ENCODE results near the gene CALY. TPM values are rescaled to one million over a fixed set of nuclear protein-coding genes. Genes with fewer than 3 reads are reported as not detected.

CALY gene
- total RNA-seq, 1 experiment from 2014 or later: 0.47 TPM

DNA sequence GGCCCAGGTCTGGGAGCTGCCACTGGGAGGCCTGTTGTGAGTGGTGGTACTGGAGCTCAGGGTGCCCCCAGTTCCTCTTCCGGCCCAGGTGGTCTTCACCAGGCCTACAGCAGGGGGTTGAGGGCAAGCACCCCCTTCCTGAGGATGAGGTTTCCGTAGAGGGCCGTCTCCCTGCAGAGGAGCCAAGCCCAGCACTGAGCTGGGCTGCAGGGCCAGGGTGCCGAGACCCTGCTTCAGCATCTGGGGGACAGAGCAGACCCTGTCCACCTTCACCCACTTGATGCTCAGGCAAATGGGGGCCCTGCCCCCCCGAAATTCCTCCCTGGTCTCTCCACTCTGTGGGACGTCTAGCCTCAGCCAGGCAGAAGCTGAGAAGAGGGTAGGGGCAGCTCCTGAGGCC, 18.6 kb upstream of the CALY start:
- ChIA-PET RAD21 (ENCODE audit: low non-redundant PET in 1 of 2, low total read pairs in 2 of 2, uncharacterized antibody in 2 of 2, unreplicated experiment in 2 of 2) (no interaction called here), POLR2A (no interaction called here), CTCF (no interaction called here)
- no peaks in the 10 kb centered on the region for H3K27me3 ChIP-seq (ENCODE audit: insufficient read depth, low read length)
- no peak overlapping the region for H3K4me3 ChIP-seq (replicated peaks in 1 of 2; ENCODE audit: low read depth in 1 of 2, low read length in 2 of 2)
- ATAC-seq (no peak), DNase-seq (ENCODE audit: low read depth, low spot score) (no peak)
- H2AFZ ChIP-seq (ENCODE audit: low read depth, low read length, poor library complexity, severe bottlenecking): no peak overlapping the region
- no peak overlapping the region for H3K4me2 ChIP-seq (ENCODE audit: low read length)
- intact Hi-C loops (cut with micrococcal nuclease): no loop called here
- no peaks in the 10 kb centered on the region for H3K36me3 ChIP-seq (ENCODE audit: control insufficient read depth in 1 of 2, insufficient read depth in 2 of 2, low read length in 2 of 2)
- TF ChIP-seq, protein P1, sequence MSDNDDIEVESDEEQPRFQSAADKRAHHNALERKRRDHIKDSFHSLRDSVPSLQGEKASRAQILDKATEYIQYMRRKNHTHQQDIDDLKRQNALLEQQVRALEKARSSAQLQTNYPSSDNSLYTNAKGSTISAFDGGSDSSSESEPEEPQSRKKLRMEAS (IDR thresholded peaks at IDR 0.05): no peak
- TF ChIP-seq EGR1 (IDR thresholded peaks at IDR 0.05; ENCODE audit: low read depth): no peak
- H3K9me2 ChIP-seq (ENCODE audit: insufficient read depth): no peaks in the 10 kb centered on the region
- no TSS peak for BruUV-seq (replicated peaks)
- H4K20me1 ChIP-seq (ENCODE audit: insufficient read depth): no peaks in the 10 kb centered on the region
- peaks cover 6% of the 10 kb centered on the region; the same call in 1 of the 2 replicates for H3K79me2 ChIP-seq (ENCODE audit: insufficient read depth, low read length)
- H3K4me1 ChIP-seq (ENCODE audit: control insufficient read depth in 1 of 2, insufficient read depth in 2 of 2, low read length in 2 of 2): peaks cover 3 to 5% of the 10 kb centered on the region in 2 experiments; a peak in 2 of 4 replicates
- H3K9ac ChIP-seq (ENCODE audit: low read length): no peak overlapping the region
- H3K9me3 ChIP-seq (ENCODE audit: control insufficient read depth in 1 of 2, insufficient read depth in 1 of 2, low read depth in 1 of 2, low read length in 2 of 2): no peaks in the 10 kb centered on the region
- no peak overlapping the region for H3K27ac ChIP-seq (ENCODE audit: low read depth, low read length)

DNA sequence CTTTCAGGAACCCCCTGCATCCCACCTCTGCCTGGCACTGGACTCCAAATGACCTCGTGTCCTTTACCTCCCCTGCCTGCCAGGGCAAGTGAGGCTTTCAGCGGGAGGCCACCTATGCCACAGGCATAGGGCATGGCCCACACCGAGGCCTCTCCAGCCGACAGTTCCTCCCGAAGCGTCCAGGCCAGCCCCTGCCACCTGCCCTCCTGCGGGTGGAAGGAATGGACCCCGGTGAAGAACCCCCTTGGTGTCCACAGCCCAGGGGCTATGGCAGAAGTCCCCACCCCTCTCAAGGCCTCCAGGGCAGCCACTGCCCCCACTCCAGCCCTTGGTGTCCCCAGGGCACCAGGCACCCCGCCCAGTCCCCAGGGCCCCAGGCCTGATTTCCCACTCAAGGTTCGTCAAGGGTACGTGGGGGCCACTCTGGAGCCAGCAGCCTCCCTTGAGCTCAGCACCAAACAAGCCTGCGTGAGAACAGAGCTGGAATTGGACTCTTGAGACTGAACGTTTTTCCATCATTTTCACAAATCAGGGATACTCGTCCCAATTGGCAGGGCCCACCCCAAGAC, 18.1 kb upstream of the CALY start:
- ATAC-seq: no peak
- intact Hi-C loops (cut with micrococcal nuclease): no loop called here
- ChIA-PET POLR2A (no interaction called here), RAD21 (ENCODE audit: low non-redundant PET in 1 of 2, low total read pairs in 2 of 2, uncharacterized antibody in 2 of 2, unreplicated experiment in 2 of 2) (no interaction called here), CTCF (no interaction called here)
- no TSS peak for BruUV-seq (replicated peaks)
- Histone ChIP-seq H3K36me3 (ENCODE audit: control insufficient read depth in 1 of 2, insufficient read depth in 2 of 2, low read length in 2 of 2) (no peaks in the 10 kb centered on the region), H3K4me3 (replicated peaks in 1 of 2; ENCODE audit: low read depth in 1 of 2, low read length in 2 of 2) (no peak overlapping the region), H3K9me2 (ENCODE audit: insufficient read depth) (no peaks in the 10 kb centered on the region), H2AFZ (ENCODE audit: low read depth, low read length, poor library complexity, severe bottlenecking) (no peak overlapping the region), H3K4me1 (ENCODE audit: control insufficient read depth in 1 of 2, insufficient read depth in 2 of 2, low read length in 2 of 2) (peaks cover 3 to 5% of the 10 kb centered on the region in 2 experiments; a peak in 2 of 4 replicates), H3K79me2 (ENCODE audit: insufficient read depth, low read length) (peaks cover 6% of the 10 kb centered on the region; the same call in 1 of the 2 replicates), H4K20me1 (ENCODE audit: insufficient read depth) (no peaks in the 10 kb centered on the region), H3K9me3 (ENCODE audit: control insufficient read depth in 1 of 2, insufficient read depth in 1 of 2, low read depth in 1 of 2, low read length in 2 of 2) (no peaks in the 10 kb centered on the region), H3K9ac (ENCODE audit: low read length) (no peak overlapping the region), H3K27me3 (ENCODE audit: insufficient read depth, low read length) (no peaks in the 10 kb centered on the region), H3K27ac (ENCODE audit: low read depth, low read length) (no peak overlapping the region), H3K4me2 (ENCODE audit: low read length) (no peak overlapping the region)
- DNase-seq (ENCODE audit: low read depth, low spot score): no peak
- TF ChIP-seq JUND (IDR thresholded peaks at IDR 0.05) (no peak), ELF1 (IDR thresholded peaks at IDR 0.05; ENCODE audit: borderline replicate concordance, low read depth) (no peak), SP1 (IDR thresholded peaks at IDR 0.05; ENCODE audit: low read depth) (no peak), RAD21 (IDR thresholded peaks at IDR 0.05; ENCODE audit: low read depth) (no peak), FOSL1 (IDR thresholded peaks at IDR 0.05; ENCODE audit: low read depth) (no peak), YY1 (IDR thresholded peaks at IDR 0.05; ENCODE audit: extremely low read depth, insufficient replicate concordance, low read depth, low read length) (no peak), CBX3 (IDR thresholded peaks at IDR 0.05; ENCODE audit: low read depth) (no peak), SIN3A (IDR thresholded peaks at IDR 0.05; ENCODE audit: low read depth) (no peak), POLR2A (IDR thresholded peaks at IDR 0.05; ENCODE audit: borderline replicate concordance, extremely low read depth, insufficient read depth, insufficient read length) (no peak), ZNF274 (IDR thresholded peaks at IDR 0.05; ENCODE audit: low read depth, low read length) (no peak), SRF (IDR thresholded peaks at IDR 0.05; ENCODE audit: low read depth) (no peak), EZH2 (IDR thresholded peaks at IDR 0.05) (no peak)
- TF ChIP-seq, protein P2, sequence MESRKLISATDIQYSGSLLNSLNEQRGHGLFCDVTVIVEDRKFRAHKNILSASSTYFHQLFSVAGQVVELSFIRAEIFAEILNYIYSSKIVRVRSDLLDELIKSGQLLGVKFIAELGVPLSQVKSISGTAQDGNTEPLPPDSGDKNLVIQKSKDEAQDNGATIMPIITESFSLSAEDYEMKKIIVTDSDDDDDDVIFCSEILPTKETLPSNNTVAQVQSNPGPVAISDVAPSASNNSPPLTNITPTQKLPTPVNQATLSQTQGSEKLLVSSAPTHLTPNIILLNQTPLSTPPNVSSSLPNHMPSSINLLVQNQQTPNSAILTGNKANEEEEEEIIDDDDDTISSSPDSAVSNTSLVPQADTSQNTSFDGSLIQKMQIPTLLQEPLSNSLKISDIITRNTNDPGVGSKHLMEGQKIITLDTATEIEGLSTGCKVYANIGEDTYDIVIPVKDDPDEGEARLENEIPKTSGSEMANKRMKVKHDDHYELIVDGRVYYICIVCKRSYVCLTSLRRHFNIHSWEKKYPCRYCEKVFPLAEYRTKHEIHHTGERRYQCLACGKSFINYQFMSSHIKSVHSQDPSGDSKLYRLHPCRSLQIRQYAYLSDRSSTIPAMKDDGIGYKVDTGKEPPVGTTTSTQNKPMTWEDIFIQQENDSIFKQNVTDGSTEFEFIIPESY (IDR thresholded peaks at IDR 0.05; ENCODE audit: extremely low read depth, insufficient replicate concordance, low read length): no peak
- TF ChIP-seq, protein P1 (IDR thresholded peaks at IDR 0.05): no peak
- TF ChIP-seq, protein P3, sequence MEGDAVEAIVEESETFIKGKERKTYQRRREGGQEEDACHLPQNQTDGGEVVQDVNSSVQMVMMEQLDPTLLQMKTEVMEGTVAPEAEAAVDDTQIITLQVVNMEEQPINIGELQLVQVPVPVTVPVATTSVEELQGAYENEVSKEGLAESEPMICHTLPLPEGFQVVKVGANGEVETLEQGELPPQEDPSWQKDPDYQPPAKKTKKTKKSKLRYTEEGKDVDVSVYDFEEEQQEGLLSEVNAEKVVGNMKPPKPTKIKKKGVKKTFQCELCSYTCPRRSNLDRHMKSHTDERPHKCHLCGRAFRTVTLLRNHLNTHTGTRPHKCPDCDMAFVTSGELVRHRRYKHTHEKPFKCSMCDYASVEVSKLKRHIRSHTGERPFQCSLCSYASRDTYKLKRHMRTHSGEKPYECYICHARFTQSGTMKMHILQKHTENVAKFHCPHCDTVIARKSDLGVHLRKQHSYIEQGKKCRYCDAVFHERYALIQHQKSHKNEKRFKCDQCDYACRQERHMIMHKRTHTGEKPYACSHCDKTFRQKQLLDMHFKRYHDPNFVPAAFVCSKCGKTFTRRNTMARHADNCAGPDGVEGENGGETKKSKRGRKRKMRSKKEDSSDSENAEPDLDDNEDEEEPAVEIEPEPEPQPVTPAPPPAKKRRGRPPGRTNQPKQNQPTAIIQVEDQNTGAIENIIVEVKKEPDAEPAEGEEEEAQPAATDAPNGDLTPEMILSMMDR (IDR thresholded peaks at IDR 0.05 in 2 of 3, conservative IDR thresholded peaks at IDR 0.05 in 1 of 3; ENCODE audit: borderline replicate concordance in 1 of 3, insufficient read depth in 1 of 3, low read depth in 2 of 3, low read length in 2 of 3): no peak

Data from HCT116 (cell line).